GM13977 (cell line): ENCODE results near the gene ATOX1.
"Not testable (repeated sequence)": the region's sequence is repeated elsewhere in the genome, so short reads cannot be mapped to it uniquely, and the experiment has no call there.

Experiments used
- DNase-seq: peaks from one replicate; pipeline ENCODE4 v3.0.0; 2012; ENCODE audit warnings: low spot score
- CTCF ChIP-seq: IDR thresholded peaks from 2 replicates; pipeline ENCODE4 v1.5.1; 2012; ENCODE audit warnings: mild to moderate bottlenecking, control low read depth; ENCODE audit not compliant: insufficient read depth; ENCODE audit errors: extremely low read depth, missing control alignments
- in situ Hi-C: fragments of 300-500 bp; cut with MboI; formaldehyde crosslinking; loops from one replicate; pipeline ENCODE4 v1.12.0; 2022; ENCODE audit warnings: low sequenced_read_pairs, low pct_unique_long_range_greater_than_20kb, mixed read lengths, inconsistent platforms; ENCODE audit not compliant: unreplicated experiment

The ATOX1 gene

GRCh38 chr5:151737431-151737830 lies 21.0 kb downstream of the ATOX1 start:
- in situ Hi-C loops = loop anchor here (5.0 to 25.0 kb wide), 2 partner anchors 75 to 225 kb away; no protein-coding TSS in a partner anchor
- TF ChIP-seq CTCF = no peak

GRCh38 chr5:151735646-151736045 lies 22.8 kb downstream of the ATOX1 start:
- in situ Hi-C loops = loop anchor here (5.0 to 25.0 kb wide), 2 partner anchors 73 to 223 kb away; no protein-coding TSS in a partner anchor
- TF ChIP-seq CTCF = no peak
- no peak for DNase-seq

More at GRCh38 chr5:151737431-151737830, 21.0 kb downstream of the ATOX1 start:
- no peak for DNase-seq

GRCh38 chr5:151734064-151734408 lies 24.4 kb downstream of the ATOX1 start:
- DNase-seq = no peak
- no peak for TF ChIP-seq CTCF
- in situ Hi-C loops = loop anchor here (25.0 kb wide), 1 partner anchor 222 kb away; no protein-coding TSS in a partner anchor

GRCh38 chr5:151733358-151734063 lies 24.9 kb downstream of the ATOX1 start:
- in situ Hi-C loops = loop anchor here (25.0 kb wide), 1 partner anchor 221 kb away; no protein-coding TSS in a partner anchor
- no peak for TF ChIP-seq CTCF

GRCh38 chr5:151730381-151730780 lies 28.1 kb downstream of the ATOX1 start:
- in situ Hi-C loops = loop anchor here (25.0 kb wide), 1 partner anchor 218 kb away; no protein-coding TSS in a partner anchor
- no peak for TF ChIP-seq CTCF
- DNase-seq = no peak

More at GRCh38 chr5:151733358-151734063, 24.9 kb downstream of the ATOX1 start:
- DNase-seq = no peak

- DNase-seq = not testable (repeated sequence)
- in situ Hi-C loops = loop anchor here (25.0 kb wide), 1 partner anchor 217 kb away; no protein-coding TSS in a partner anchor
Measured at GRCh38 chr5:151729597-151729996, 28.8 kb downstream of the ATOX1 start.

- no peak for TF ChIP-seq CTCF
- in situ Hi-C loops = no loop called here
- no peak for DNase-seq
Measured at GRCh38 chr5:151724360-151724759, 34.1 kb downstream of the ATOX1 start.
